Measurements from ENCODE around the gene MED13.
"Not testable (repeated sequence)": the region's sequence is repeated elsewhere in the genome, so short reads cannot be mapped to it uniquely, and the experiment has no call there.

Gene MED13

DNA sequence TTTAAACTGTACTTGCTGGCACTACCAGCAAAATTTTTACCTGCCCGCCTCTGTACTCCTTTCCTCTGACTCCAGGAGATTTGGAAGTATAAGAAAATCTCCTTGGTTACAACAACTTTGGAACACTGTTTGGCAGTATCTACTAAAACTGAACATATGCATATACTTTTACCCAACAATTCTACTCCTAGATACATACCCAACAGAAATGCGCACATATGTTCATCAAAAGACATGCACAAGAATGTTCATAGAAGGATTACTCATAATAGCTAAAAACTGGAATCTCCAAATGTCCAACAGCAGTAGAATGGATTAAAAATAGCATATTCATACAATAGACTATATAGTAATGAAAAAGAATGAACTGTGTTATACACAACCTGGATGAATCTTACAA lies 21.7 kb upstream of the MED13 start:
- no peak for DNase-seq (ENCODE audit: low read depth)

DNA sequence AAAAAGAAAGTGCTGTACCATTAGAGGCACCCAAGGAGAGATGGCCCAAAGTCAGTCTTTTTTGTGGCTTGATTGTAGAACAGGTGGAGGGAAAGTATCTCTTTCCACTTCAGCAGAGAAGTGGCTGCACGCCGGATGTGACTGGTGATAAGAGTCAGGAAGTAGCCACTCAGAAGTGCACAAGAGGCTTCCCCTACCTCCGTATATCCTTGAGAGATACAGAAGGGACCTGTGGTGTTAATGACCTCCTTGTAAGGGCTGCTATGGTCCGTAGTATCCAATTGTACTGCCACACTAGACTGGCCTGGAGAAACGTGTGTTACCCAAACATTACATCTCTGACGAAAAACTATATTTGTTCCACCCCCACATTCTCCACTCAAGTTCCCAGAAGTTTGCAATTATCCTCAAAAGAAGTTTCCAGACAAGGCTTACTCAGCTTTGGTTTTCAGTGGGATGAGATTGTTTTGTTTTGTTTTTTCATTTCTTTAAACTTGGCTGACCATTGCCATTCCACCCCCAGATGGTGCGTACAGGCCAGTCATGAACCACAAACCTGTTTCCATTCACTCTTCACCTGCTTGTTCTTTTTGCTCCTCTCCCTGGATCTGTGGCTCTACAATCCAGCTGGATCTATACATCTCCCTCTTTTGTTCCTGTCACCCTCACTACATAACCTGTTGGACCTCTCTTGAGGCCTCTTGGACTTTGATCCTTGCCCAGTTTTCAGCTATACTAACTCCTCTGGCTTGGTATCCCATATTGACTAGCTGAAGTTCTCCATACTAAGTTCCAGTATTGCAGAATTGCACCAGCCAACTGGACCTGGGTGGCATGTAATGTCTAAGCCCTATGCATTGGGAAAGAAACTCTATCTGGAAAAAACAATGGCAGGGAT lies 20.7 kb upstream of the MED13 start:
- peak; percentile 48 for DNase-seq (ENCODE audit: low read depth)

DNA sequence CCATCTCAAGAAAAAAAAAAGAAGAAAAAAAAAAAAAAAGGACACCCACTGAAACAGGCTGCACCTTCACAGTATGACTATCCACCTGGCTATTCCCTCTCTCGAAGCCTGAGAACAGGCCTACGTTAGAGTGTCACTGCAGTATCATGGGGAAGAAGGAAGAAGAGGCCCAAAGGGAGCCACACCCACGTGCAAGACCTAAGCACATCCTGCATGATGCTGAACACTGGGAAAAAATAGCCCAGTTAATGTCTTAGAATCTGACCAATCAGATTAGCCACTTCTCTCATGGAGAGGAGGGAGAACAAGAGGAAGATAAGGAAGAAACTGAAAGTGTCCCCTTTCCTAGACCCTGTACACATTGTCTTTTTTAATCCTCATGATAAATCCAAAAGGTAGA lies 19.5 kb upstream of the MED13 start:
- no peak for DNase-seq (ENCODE audit: low read depth)

DNA sequence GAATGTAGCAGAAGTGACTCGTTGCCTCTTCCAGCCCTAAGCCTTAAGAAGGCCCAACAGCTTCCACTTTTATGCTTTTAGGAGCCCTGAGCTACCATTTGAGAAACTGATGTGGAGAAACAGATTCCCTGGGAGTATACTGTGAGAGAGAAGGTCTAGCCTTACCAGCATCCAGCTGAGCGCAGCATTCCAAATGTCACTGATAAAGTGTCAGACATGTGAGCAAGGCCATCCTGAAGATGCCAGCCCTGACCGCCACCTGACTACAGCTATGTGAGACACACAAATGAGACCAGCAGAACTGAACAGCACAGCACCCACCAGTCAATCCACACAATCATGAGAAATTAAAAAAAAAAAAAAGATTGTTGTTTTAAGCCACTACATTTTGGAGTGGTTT lies 18.6 kb upstream of the MED13 start:
- DNase-seq (ENCODE audit: low read depth): no peak

DNA sequence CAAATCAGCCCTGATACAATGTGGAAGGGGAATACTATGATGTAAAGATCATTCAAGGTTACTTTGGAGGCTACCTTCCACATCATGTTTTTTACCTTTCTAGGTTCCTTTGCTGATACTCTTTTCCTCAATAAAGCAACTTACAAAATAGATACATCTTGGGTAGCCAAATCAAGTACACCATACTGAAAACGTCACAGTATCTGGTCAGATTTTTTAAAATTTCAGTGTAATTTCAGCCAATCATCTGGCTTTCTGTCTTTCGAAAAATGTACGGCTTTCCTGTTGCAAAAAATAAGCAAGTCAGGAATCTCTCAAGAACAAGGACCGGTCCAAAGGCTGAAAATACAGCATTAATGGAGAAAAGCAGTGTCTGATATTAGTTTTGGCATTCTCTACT lies 15.6 kb upstream of the MED13 start:
- no peak for DNase-seq (ENCODE audit: low read depth)

DNA sequence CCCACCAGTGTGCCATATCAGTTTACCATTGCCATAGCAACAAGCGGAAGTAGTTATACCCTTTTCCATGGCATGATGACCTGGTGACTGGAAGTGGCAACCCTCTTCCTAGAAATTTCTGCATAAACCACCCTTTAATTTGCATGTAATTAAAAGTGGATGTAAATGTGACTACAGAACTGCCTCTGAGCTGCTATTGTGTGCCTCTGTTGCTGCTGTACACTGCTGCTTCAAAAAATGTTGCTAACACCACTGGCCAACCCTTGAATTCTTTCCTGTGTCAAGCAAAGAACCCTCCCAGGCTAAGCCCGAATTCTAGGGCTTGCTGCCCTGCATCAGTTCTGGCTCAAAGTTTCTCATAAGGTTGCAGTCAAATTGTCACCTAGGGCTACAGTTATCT lies 12.9 kb upstream of the MED13 start:
- DNase-seq (ENCODE audit: low read depth): no peak

DNA sequence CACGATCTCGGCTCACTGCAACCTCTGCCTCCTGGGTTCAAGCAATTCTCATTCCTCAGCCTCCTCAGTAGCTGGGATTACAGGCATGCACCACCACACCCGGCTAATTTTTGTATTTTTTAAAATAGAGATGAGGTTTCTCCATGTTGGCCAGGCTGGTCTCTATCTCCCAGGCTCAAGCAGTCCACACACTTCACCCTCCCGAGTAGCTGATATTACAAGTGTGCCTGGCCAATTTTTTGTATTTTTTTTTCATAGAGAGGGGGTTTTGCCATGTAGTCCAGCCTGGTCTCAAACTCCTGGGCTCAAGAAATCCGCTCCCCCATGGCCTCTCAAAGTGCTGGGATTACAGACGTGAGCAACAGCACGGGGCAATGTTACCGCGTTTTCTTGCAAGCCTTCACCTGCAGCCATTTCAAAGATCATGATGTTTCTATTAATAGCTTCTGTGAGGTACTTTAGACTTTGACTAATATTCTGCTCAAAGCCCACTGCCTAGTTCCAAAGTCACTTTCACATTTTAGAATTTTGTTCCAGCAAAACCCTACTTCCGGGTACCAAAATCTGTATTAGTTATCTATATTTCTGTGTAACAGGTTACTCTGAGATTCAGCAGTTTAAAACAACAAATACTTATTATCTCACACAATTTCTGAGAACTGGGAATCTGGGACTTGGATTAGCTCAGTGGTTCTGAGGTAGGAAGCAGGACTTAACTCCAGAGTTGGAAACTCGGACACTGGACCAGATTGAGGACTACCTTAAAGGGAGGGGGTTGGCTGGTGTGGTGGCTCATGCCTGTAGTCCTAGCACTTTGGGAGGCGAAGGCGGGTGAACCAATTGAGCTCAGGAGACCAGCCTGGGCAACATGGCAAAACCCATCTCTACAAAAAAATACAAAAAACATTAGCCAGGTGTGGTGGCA lies 12.0 kb upstream of the MED13 start:
- DNase-seq (ENCODE audit: low read depth): no peak

DNA sequence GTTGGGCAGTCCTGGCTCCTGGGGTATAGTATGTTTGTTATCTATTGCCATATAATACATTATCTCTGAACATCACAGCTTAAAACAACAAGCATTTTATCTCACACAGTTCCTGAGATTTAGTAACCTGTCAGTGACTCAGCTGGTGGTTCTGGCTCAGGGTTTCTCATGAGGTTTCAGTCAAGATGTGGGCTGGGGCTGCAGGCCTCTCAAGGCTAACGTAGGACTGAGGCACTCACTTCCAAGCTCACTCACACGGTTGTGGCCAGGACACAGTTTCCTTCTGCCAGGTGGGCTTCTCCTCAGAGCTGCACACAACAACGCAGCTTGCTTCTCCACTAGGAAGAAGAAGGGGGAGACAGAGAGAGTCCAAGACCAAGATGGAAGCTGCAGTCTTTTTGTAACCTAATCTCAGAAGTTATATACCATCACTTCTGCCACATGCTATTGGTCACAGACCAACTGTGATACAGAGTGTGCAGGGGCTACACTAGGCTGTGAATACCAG lies 10.3 kb upstream of the MED13 start:
- peak; percentile 35 for DNase-seq (ENCODE audit: low read depth)

DNA sequence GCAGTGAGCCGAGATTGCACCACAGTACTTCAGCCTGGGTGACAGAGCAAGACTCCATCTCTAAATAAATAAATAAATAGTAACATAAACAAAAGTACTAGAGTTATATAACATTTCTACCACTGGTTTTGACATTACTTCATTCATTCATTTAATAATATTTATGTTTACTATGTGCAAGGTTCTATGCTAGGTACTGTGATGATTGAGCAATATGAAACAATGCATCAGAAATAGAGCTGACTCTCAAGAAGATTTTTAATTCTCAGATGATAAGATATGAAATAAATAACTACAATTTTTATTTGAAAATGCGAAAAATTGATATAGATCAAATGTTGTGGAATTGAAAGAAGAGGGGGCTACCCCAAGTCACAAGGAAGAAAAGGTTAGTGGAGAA lies 8.9 kb upstream of the MED13 start:
- DNase-seq (ENCODE audit: low read depth): no peak

DNA sequence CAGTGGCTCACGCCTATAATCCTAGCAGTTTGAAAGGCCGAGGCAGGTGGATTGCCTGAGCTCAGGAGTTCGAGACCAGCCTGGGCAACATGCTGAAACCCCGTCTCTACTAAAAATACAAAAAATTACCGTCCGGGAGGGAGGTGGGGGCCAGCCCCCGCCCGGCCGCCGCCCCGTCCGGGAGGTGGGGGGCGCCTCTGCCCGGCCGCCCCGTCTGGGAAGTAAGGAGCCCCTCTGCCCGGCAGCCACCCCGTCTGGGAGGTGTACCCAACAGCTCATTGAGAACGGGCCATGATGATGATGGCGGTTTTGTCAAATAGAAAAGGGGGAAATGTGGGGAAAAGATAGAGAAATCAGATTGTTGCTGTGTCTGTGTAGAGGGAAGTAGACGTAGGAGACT lies 7.8 kb upstream of the MED13 start:
- not testable (repeated sequence) for DNase-seq (ENCODE audit: low read depth)

DNA sequence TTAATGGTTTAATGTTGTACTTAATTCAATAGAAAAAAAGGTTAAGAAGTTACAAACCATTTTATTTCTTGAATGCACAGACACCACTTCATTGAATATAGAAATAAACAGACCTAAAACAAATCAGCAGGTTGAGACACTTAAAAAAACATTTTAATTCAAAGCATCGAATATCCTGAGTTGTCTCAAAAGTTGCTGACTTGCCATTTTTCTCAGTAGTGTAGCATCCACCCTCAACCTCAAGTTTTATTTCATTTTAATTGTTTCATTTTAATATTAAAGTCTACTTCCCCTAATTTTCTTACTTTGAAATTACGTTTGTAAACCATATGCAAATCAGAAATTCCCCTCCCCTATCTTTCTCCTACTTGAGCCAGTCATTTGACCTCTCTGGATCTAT lies 5.8 kb upstream of the MED13 start:
- no peak for DNase-seq (ENCODE audit: low read depth)

DNA sequence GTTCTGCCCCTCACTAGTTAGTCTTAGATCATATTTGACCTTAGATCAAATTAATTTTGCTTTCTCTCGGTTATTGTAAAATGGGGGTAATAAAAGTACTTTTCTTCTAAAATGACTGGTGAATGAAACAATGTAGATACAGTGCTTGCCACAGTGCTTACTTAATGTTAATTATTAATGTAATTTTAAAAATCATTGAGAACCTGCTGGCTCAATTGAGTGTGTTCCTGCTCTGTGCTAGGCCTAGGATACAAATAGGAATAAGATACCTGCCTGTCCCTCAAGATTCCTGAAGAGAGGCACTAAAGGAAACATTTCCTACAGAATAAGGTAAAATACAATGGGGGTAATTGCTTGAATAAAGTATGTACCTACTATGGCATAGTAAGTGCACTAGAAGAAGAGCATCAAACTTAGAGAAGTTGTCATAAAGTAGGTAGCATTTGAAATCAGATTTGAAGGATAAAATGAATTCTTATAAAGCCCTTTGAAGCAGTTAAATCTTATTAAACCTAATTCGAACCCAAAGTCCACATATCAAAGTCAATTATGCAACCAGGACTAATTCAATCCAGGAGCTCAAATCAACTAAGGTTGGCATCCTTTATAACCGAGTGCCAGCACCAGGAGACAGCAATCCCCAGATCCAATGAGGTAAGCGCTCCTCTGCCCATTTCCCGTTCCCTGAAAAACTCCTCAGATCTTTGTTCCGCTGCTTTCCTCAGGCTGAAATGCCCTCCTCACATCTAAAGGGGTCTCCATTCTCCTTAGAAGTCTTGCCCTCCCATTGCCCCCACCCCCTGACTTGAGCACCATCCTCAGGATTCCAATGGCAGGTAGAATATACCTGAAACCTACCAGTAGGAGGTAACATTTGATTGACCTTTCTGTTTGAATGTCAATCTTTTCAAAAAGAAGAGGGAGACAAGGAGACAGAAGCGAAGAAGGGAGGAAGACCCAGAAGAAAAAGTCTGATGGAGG lies 2.4 kb upstream of the MED13 start:
- DNase-seq (ENCODE audit: low read depth): no peak

DNA sequence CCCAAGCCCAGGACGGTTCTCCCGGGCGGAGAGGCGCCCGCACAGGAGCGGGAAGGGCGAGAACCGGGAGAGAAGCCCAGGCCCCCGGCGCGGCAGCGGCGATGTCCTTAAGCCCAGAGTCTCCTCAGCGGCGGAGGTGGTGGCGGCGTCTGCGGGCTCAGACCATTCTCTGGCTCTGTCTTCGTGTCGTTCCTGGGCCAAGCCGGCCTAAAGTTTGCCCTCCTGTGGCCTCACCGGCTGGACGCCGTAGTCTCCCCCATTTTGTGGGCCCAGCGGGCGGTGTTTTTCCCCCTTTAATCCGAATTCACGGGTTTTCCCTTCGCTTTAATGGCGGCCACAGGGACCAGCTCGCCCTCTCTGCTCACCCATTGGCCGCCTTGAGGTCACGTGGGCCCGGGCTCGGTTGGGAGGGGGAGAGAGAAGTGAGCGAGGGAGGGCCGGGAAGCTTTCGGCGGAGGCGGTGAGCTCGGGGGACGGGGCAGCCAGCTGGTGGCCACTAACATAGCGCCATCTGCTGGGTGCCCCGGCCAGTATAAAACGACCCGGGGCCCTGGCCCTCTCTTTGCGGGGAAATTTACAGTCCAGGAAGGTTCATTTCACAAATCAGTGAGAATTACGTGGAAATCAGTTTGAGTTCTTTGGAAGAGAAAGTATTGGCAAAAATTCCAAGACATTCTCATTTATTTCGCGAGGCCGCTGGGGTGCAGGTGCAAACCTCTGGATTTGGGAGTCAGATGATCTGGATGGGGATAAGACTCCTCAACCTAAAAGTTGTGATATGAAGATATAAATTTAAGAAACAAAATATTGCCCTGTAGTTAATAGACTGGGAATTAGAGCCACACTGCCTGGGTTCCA lies 762 bp upstream of the MED13 start:
- DNase-seq (ENCODE audit: low read depth): peak; percentile 89

DNA sequence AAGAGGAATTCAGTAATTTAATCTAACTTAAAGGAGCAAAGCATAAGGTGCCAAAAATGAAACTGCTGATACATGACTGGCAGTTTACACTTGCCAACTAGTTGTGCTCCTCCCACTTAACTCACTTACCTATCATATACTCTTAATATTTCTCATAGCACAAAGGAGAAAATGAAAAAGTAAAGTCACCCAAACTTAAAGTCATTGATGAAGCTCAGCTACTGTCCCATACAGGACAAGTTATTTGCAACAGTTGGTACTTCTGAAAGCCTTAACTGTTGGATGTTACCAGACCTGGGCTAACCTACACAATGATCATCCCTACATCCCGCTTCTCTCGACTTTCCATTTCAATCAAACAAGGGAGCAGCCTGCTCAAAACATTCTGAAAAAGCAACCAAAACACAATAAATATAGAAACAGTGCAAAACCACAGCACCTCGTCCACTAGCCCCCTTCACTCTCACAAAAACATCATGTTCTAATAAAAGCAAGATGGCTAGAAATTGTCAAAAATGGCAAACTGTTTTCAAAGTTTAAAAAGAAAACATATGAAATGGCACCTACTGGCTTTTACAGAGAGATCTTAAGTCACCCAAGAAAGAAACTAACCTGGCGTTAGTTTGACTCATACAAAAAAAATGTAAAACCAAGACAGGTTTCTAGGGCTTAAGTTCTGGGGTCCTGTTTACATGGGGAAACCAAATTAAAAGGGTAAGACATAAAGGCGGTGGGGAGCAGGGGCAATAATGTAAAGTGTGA lies 868 bp downstream of the MED13 start:
- DNase-seq (ENCODE audit: low read depth): no peak

DNA sequence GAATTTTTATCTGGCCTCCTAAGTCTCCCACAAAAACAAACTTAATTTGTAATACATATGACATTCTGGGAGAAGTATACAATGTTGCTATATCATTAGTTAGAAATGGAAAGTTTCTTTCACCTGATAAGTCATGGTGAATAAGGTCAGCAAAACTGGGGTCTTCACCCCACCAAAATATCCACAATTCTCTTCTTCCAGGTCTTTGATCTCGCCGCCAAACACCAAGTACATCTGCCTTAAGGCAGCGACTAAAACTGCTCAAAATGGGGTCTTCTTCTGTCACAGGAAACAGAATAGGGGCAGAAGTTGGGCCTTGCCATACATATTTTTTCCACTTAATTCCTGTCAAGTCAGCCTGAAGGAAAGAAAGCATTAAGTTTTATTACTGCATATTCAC lies 2.1 kb downstream of the MED13 start:
- DNase-seq (ENCODE audit: low read depth): no peak

DNA sequence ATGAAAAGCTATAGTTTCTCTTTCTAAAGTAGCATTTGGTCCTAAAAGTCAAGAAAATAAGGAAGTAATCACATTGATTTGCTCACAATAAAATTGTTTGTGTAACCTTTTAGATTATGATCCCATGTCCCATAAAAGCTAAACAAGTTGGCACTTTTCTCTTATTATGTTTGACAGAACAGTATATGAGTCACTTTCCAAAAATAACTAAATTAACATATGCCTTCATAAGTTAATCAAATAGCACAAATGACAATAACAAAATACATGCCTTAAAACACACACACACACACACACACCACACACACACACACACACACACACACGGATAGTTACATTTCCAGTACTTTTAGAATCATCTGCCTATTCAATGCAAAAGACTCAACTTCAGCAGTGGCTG lies 2.8 kb downstream of the MED13 start:
- DNase-seq (ENCODE audit: low read depth): no peak

DNA sequence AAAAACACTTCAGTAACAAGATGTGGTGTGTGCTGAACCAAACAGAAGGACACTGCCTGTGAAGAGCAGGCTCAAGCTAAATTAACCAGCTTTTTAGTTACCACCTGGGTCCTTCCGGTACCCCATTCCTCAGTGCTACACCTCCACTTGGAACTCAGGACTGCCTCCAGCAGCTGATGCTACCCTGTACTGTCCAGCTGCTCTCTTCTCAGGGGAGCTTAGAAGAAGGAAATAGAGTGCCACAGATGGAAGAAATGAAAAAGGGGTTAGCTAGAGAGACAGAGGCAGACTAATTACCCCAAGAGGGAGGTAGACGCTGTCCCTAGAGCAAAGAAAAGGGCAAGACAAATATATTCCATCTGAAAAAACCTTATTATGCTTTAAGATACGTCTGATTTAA lies 5.7 kb downstream of the MED13 start:
- no peak for DNase-seq (ENCODE audit: low read depth)

DNA sequence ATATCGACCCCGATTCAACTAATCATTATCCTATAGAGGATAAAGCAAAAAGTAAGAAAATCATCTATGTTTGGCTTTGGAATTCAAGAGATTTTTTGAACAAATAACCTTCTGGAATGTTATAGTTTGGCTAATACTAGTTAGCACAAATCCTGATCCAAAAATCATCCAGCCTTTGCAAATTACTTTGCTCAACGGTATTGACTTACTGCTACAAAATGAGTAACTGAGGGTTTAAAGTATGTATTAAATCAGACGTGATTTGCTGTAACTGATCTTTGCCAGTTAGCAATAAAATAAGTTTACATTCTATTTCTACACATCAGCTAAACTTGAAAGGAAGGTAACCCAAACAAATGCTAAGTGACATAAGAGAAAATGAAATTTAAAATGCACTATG lies 6.5 kb downstream of the MED13 start:
- DNase-seq (ENCODE audit: low read depth): no peak

DNA sequence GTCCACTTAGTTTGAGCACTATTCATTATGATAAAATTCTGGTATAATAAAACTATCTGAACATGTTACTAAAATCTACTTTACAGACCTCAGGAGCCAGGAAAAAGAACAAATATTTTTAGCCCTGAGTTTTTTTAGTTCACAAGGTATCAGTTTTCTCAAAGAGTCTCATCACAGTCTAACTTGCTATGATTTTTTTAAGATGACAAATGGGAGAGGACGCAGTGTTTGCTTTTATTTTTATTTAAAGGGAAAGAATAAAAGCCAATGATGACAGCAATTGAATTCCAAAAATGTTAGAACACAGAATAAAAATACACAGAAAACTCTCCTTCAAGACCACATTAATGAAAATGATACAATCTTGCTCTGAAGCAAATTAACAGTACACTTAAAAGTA lies 7.4 kb downstream of the MED13 start:
- DNase-seq (ENCODE audit: low read depth): no peak

DNA sequence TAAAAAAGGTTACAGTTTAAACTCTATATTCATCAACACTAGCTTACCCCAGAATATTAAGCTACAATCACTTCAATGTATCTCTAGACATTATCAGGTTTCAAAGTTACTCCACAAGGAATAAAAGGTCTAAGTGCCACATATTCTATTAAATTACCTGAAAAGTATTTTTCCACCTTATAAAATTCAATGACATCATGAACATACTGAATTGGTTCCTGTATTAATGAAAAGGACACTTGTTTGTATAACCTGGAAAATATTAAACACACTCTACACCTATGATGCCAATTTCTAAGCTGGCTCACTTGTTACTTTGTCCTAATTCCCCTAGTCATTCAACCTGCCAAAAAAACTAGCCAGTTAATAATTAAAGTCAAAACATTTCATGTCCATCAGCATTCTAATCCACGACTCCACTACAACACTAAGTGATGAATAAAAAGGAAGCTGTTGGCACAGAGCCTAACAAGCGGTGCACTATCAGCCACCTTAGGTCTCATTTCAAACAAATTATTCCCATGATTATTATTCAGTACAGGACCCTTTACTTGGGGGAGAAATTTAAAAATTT lies 12.2 kb downstream of the MED13 start:
- no peak for DNase-seq (ENCODE audit: low read depth)

Data from non-pigmented ciliary epithelial cell (primary cell).